ENCODE data around the gene SEC24D. TPM values are rescaled to one million over a fixed set of nuclear protein-coding genes. Genes with fewer than 3 reads are reported as not detected.

SEC24D gene
- total and polyA plus RNA-seq, 2 of the 8 experiments (the other 6 are each of a cell fraction or from before 2014, with no cell fraction given) = 28.9 to 91.6 TPM

DNA sequence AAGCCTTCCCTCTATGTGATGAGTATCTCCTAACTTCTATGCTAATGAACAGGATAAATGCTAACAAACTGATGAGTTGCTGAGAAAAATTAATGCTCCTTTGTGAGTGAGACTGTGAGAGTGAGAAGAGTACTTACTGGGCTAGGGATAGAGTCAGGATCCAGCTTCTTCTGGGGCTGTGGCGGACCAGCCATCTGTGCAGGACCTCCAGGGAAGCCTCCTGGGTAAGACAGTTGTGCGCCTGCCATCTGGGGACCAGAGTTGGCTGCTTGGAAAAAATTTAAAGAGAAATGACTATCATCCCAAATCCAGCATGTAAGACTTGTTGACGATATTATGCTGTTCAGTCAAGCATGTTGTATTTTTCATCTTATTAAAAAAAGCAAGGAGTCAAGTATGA, 21.0 kb downstream of the SEC24D start:
- Histone ChIP-seq H3K23me2 (ENCODE audit: low read depth, low read length) (no peaks in the 10 kb centered on the region), H3K36me3 (ENCODE audit: control insufficient read depth in 2 of 4, insufficient read depth in 4 of 4, low read length in 3 of 4) (peaks cover 7 to 56% (median 42%) of the 10 kb centered on the region in 4 experiments; a peak in 7 of 8 replicates), H3K4ac (replicated peaks; ENCODE audit: insufficient read length, low read depth, low read length) (no peak overlapping the region), H2BK12ac (ENCODE audit: low read depth, low read length) (no peak overlapping the region), H4K5ac (ENCODE audit: insufficient read length, low read depth, low read length) (no peak overlapping the region), H3K9me3 (ENCODE audit: insufficient read depth in 2 of 2, low read depth in 1 of 2, low read length in 1 of 2) (no peaks in the 10 kb centered on the region), H3K27me3 (replicated peaks in 1 of 4; ENCODE audit: control insufficient read depth in 3 of 4, extremely low read depth in 1 of 4, insufficient read depth in 3 of 4, low read length in 3 of 4) (no peaks in the 10 kb centered on the region), H2BK20ac (ENCODE audit: low read length) (no peak overlapping the region), H4K91ac (replicated peaks; ENCODE audit: insufficient read length, low read length) (no peak overlapping the region), H3K27ac (ENCODE audit: low read depth, low read length) (no peak overlapping the region), H3K79me2 (ENCODE audit: control insufficient read depth in 1 of 2, insufficient read depth in 2 of 2, low read length in 2 of 2) (peaks cover 0 to 30% of the 10 kb centered on the region in 2 experiments; a peak in 2 of 4 replicates), H2BK120ac (replicated peaks; ENCODE audit: low read depth, low read length) (no peak overlapping the region), H3K18ac (ENCODE audit: extremely low read depth, low read length) (no peak overlapping the region), H3K9ac (replicated peaks in 1 of 4; ENCODE audit: extremely low read depth in 1 of 4, low read depth in 3 of 4, low read length in 3 of 4) (no peak overlapping the region), H3K4me2 (ENCODE audit: insufficient read depth in 1 of 2, low read depth in 2 of 2, low read length in 2 of 2) (no peak overlapping the region), H3K56ac (replicated peaks; ENCODE audit: insufficient read length, low read depth, low read length) (no peak overlapping the region), H2BK15ac (ENCODE audit: low read length) (no peak overlapping the region), H2AFZ (ENCODE audit: low read length) (no peak overlapping the region), H3K4me3 (ENCODE audit: extremely low read depth in 1 of 4, insufficient read depth in 2 of 4, low read depth in 3 of 4, low read length in 4 of 4) (no peak overlapping the region), H4K20me1 (replicated peaks in 1 of 2; ENCODE audit: control insufficient read depth in 1 of 2, insufficient read depth in 2 of 2, low read length in 2 of 2) (peaks cover 0 to 3% of the 10 kb centered on the region in 2 experiments), H2AK5ac (ENCODE audit: low read depth, low read length) (no peak overlapping the region), H3K79me1 (ENCODE audit: low read depth, low read length) (peaks cover 2% of the 10 kb centered on the region; the same call in 1 of the 2 replicates), H3K4me1 (replicated peaks in 1 of 4; ENCODE audit: control insufficient read depth in 3 of 4, insufficient read depth in 4 of 4, low read length in 3 of 4) (no peaks in the 10 kb centered on the region), H3K23ac (ENCODE audit: insufficient read length) (no peak overlapping the region), H4K8ac (ENCODE audit: extremely low read depth, insufficient read depth, low read length) (no peak overlapping the region; the same call in 1 of the 2 replicates), H3K14ac (ENCODE audit: insufficient read length) (no peak overlapping the region), H2BK5ac (ENCODE audit: low read depth, low read length) (no peak overlapping the region)
- ChIA-PET POLR2A (ENCODE audit: partially characterized antibody) (interaction anchor here (1.1 kb wide), 1 partner anchor 12 kb away, joined by 3 read pairs; no protein-coding TSS in a partner anchor), CTCF (ENCODE audit: partially characterized antibody) (interaction anchor here (1.6 kb wide), 1 partner anchor 9 kb away, joined by 3 read pairs; no protein-coding TSS in a partner anchor)
- WGBS, 2 experiments (ENCODE audit: extremely low coverage in 1 of 2, insufficient coverage in 1 of 2, insufficient read length in 1 of 2, insufficient replicate concordance in 2 of 2, low coverage in 1 of 2, low lambda C conversion rate in 2 of 2, missing lambda C conversion rate in 1 of 2) = 94% methylated on average over 3 of the region's 3 CpGs; no CpG with 5 or more reads in 1 of the 2 experiments
- DNase-seq (ENCODE audit: low read depth in 1 of 2, low spot score in 2 of 2) (no peak), FAIRE-seq (no peak)
- TF ChIP-seq CBX5 (IDR thresholded peaks at IDR 0.05; ENCODE audit: low read depth, low read length) (no peak), JUN (IDR thresholded peaks at IDR 0.05; ENCODE audit: low read depth, low read length) (no peak), PHF8 (conservative IDR thresholded peaks at IDR 0.05; ENCODE audit: low read depth, low read length) (no peak), TEAD4 (IDR thresholded peaks at IDR 0.05; ENCODE audit: low read depth, low read length) (no peak), TBP (IDR thresholded peaks at IDR 0.05; ENCODE audit: low read depth, low read length) (no peak), CREB1 (IDR thresholded peaks at IDR 0.05) (no peak), ATF2 (IDR thresholded peaks at IDR 0.05; ENCODE audit: low read length) (no peak), NRF1 (IDR thresholded peaks at IDR 0.05; ENCODE audit: low read depth, low read length) (no peak), KDM4A (IDR thresholded peaks at IDR 0.05; ENCODE audit: low read depth, low read length, severe bottlenecking) (no peak), CHD2 (IDR thresholded peaks at IDR 0.05; ENCODE audit: low read length) (no peak), EP300 (IDR thresholded peaks at IDR 0.05; ENCODE audit: borderline replicate concordance in 1 of 2, low read depth in 2 of 2, low read length in 2 of 2) (no peak), CTBP2 (IDR thresholded peaks at IDR 0.05; ENCODE audit: borderline replicate concordance, insufficient read depth, insufficient read length, low read length) (no peak)
